Measurements from ENCODE around the gene DAO. TPM values are rescaled to one million over a fixed set of nuclear protein-coding genes. Genes with fewer than 3 reads are reported as not detected.

DAO gene
- total and polyA plus RNA-seq, 2 of the 4 experiments (the other 2 are of a cell fraction), result not detected

GRCh38 chr12:108843187-108843586 lies 36.7 kb upstream of the DAO start:
- Histone ChIP-seq H3K9me3 (ENCODE audit: control insufficient read depth, insufficient read depth, low read length) (no peaks in the 10 kb centered on the region), H2BK20ac (ENCODE audit: low read depth, low read length) (no peak overlapping the region), H3K27ac (ENCODE audit: insufficient read depth, low read length) (peak overlapping the region; percentile 38), H3K23ac (ENCODE audit: low read depth, low read length) (peak overlapping the region; percentile 50), H2AK5ac (ENCODE audit: low read depth, low read length) (peak overlapping the region; percentile 44; the same call in 1 of the 2 replicates), H3K36me3 (ENCODE audit: control insufficient read depth, insufficient read depth, low read length) (peaks cover 57% of the 10 kb centered on the region), H3K4me2 (ENCODE audit: low read depth, low read length) (no peak overlapping the region), H2AK9ac (replicated peaks; ENCODE audit: low read depth, low read length, poor library complexity) (no peak overlapping the region), H4K5ac (ENCODE audit: low read depth, low read length) (no peak overlapping the region), H3K18ac (ENCODE audit: low read depth, low read length) (no peak overlapping the region), H3K9ac (ENCODE audit: low read depth, low read length) (no peak overlapping the region), H3K79me1 (ENCODE audit: low read depth in 1 of 2, low read length in 2 of 2) (peaks cover 26 to 71% of the 10 kb centered on the region in 2 experiments), H4K8ac (ENCODE audit: low read depth in 2 of 2, low read length in 2 of 2) (peak overlapping the region in 1 of 2 experiments; percentile 63; a peak in 1 of 4 replicates), H3K4me1 (ENCODE audit: control insufficient read depth, insufficient read depth, low read length) (peaks cover 25% of the 10 kb centered on the region), H3K4ac (ENCODE audit: low read depth, low read length) (no peak overlapping the region), H4K91ac (ENCODE audit: insufficient read depth, low read depth, low read length) (peak overlapping the region; percentile 42; the same call in 1 of the 2 replicates), H3K14ac (replicated peaks; ENCODE audit: low read depth, low read length) (peak overlapping the region; percentile 50; the same call in 1 of the 2 replicates), H3K4me3 (ENCODE audit: insufficient read depth, low read depth, low read length) (no peak overlapping the region), H2BK5ac (ENCODE audit: low read depth, low read length, poor library complexity, severe bottlenecking) (peak overlapping the region; percentile 16), H2BK15ac (ENCODE audit: low read depth, low read length) (no peak overlapping the region), H3K27me3 (ENCODE audit: control insufficient read depth, insufficient read depth, low read length) (no peaks in the 10 kb centered on the region), H3K56ac (ENCODE audit: extremely low read depth, insufficient read depth, low read length) (no peak overlapping the region), H2BK120ac (ENCODE audit: low read depth, low read length) (no peak overlapping the region), H4K20me1 (ENCODE audit: insufficient read depth, low read length) (peaks cover 12% of the 10 kb centered on the region; the same call in 1 of the 2 replicates), H3K9me1 (ENCODE audit: insufficient read depth, low read length) (peaks cover 24% of the 10 kb centered on the region), H2AFZ (replicated peaks; ENCODE audit: low read length, poor library complexity) (no peak overlapping the region)
- CTCF ChIA-PET, result no interaction called here
- DNase-seq (no peak), ATAC-seq (ENCODE audit: low read depth) (no peak)
- POLR2A ChIA-PET (ENCODE audit: unreplicated experiment), result interaction anchor here (0.6 kb wide), 1 partner anchor 10 kb away, joined by 3 read pairs; no protein-coding TSS in a partner anchor
- WGBS, 2 experiments (ENCODE audit: extremely low coverage in 2 of 2, insufficient read length in 1 of 2), result no CpG with 5 or more reads among the region's 6 CpGs
- dilution Hi-C loops (cut with HindIII; ENCODE audit: low sequenced_read_pairs, unreplicated experiment), result no loop called here
- BruUV-seq (replicated peaks), result no TSS peak
- TF ChIP-seq RCOR1 (IDR thresholded peaks at IDR 0.05; ENCODE audit: insufficient replicate concordance, low read length) (no peak), RFX5 (IDR thresholded peaks at IDR 0.05; ENCODE audit: low read depth, low read length) (no peak), MAZ (IDR thresholded peaks at IDR 0.05; ENCODE audit: borderline replicate concordance, low read depth, low read length) (no peak), MAFK (IDR thresholded peaks at IDR 0.05; ENCODE audit: low read depth, low read length) (no peak), NFE2L2 (IDR thresholded peaks at IDR 0.05; ENCODE audit: low read depth, low read length) (no peak), MXI1 (IDR thresholded peaks at IDR 0.05; ENCODE audit: borderline replicate concordance, low read depth, low read length) (no peak), USF2 (IDR thresholded peaks at IDR 0.05; ENCODE audit: low read depth, low read length) (no peak), RAD21 (IDR thresholded peaks at IDR 0.05; ENCODE audit: low read length) (no peak), CTCF (conservative IDR thresholded peaks at IDR 0.05; ENCODE audit: low read depth, low read length) (no peak), POLR2A (IDR thresholded peaks at IDR 0.05; ENCODE audit: low read depth, low read length) (no peak)
- intact Hi-C loops (cut with micrococcal nuclease), result no loop called here
- in situ Hi-C loops (cut with MboI; ENCODE audit: low sequenced_read_pairs), result no loop called here

Measured in IMR-90 (cell line).